Activated CD8-positive, alpha-beta T cell treated with anti-CD3 and anti-CD28 coated beads, Interleukin-2, amount 10 ng/mL, durations not matched to agents 7 days and 5 days (primary cell): ENCODE measurements around the gene DHRS12. TPM values are rescaled to one million over a fixed set of nuclear protein-coding genes. Genes with fewer than 3 reads are reported as not detected.

Source experiments
- ATAC-seq: fragments of 150-1000 bp; cut with Tn5 transposase; one replicate; pipeline ENCODE4 v1.10.0; 2021; ENCODE audit warnings: moderate library complexity
- CTCF ChIA-PET: fragments of 350-600 bp; sonication (Branson Sonifier 250); formaldehyde crosslinking; loops from one replicate; lab custom pipeline; 2021; ENCODE audit warnings: antibody characterized with exemption; lab: Charles Lee
- POLR2A ChIA-PET: fragments of 350-600 bp; sonication (Branson Sonifier 250); formaldehyde crosslinking; loops from one replicate; lab custom pipeline; 2021; ENCODE audit warnings: antibody characterized with exemption; lab: Charles Lee
- DNase-seq: peaks from one replicate; pipeline ENCODE4 v3.0.0-alpha.2; 2020
- H3K27ac Mint-ChIP-seq: one replicate; pipeline ENCODE4 v1.8.0; 2021; ENCODE audit warnings: mild to moderate bottlenecking, mixed read lengths
- H3K27me3 Mint-ChIP-seq: one replicate; pipeline ENCODE4 v1.8.0; 2021; ENCODE audit warnings: low read depth, mixed read lengths
- H3K36me3 Mint-ChIP-seq: one replicate; pipeline ENCODE4 v1.8.0; 2021; ENCODE audit warnings: low read depth, mixed read lengths
- H3K4me1 Mint-ChIP-seq: one replicate; pipeline ENCODE4 v1.8.0; 2021; ENCODE audit warnings: low read depth, mixed read lengths
- H3K4me3 Mint-ChIP-seq: one replicate; pipeline ENCODE4 v1.8.0; 2021; ENCODE audit warnings: mild to moderate bottlenecking, mixed read lengths
- H3K9me3 Mint-ChIP-seq: one replicate; pipeline ENCODE4 v1.8.0; 2022; ENCODE audit warnings: mixed read lengths; ENCODE audit not compliant: insufficient read depth
- total RNA-seq, 2 experiments: library from RNA; stranded (reverse); gene quantifications; one replicate each; pipeline ENCODE4 v1.2.3, GENCODE V29; 2021

Gene DHRS12
- total RNA-seq, 2 experiments from 2014 or later: 8.9 to 10.0 TPM

- CTCF ChIA-PET: no interaction called here
- no peaks in the 10 kb centered on the region for H3K9me3 Mint-ChIP-seq
These were observed 35.5 kb downstream of the DHRS12 start for GRCh38 chr13:51768378-51768921.

GRCh38 chr13:51767100-51767499, 36.9 kb downstream of the DHRS12 start:
- Mint-ChIP-seq H3K9me3 (no peaks in the 10 kb centered on the region), H3K4me3 (no peak overlapping the region), H3K4me1 (peaks cover 21% of the 10 kb centered on the region), H3K36me3 (peaks cover 4% of the 10 kb centered on the region), H3K27ac (no peak overlapping the region), H3K27me3 (no peaks in the 10 kb centered on the region)
- ATAC-seq: no peak
- POLR2A ChIA-PET: no interaction called here
- DNase-seq: no peak
- CTCF ChIA-PET: interaction anchor here (0.8 kb wide), 1 partner anchor 181 kb away, joined by 3 read pairs; no protein-coding TSS in a partner anchor

More at GRCh38 chr13:51768378-51768921, 35.5 kb downstream of the DHRS12 start:
- POLR2A ChIA-PET: interaction anchor here (0.6 kb wide), 1 partner anchor 12 kb away, joined by 3 read pairs; no protein-coding TSS in a partner anchor
- DNase-seq: no peak
- Mint-ChIP-seq H3K27ac (no peak overlapping the region), H3K36me3 (peaks cover 4% of the 10 kb centered on the region), H3K4me3 (no peak overlapping the region), H3K4me1 (peaks cover 21% of the 10 kb centered on the region), H3K27me3 (no peaks in the 10 kb centered on the region)
- ATAC-seq: no peak

- H3K27ac Mint-ChIP-seq: peak overlapping the region; percentile 94
These were observed 38.8 kb downstream of the DHRS12 start for GRCh38 chr13:51765142-51765515.

GRCh38 chr13:51764184-51765141, 39.5 kb downstream of the DHRS12 start:
- ATAC-seq (peak; percentile 85), DNase-seq (peak; percentile 54)
- H3K27ac Mint-ChIP-seq: peak overlapping the region; percentile 94
- ChIA-PET POLR2A (interaction anchor here (0.6 to 2.2 kb wide), 6 partner anchors 10 to 314 kb away, joined by 3 to 19 read pairs (median 4); partner anchors contain the start of gene INTS6), CTCF (interaction anchor here (0.8 to 2.0 kb wide), 10 partner anchors 33 to 478 kb away, joined by 3 to 15 read pairs (median 4); no protein-coding TSS in a partner anchor)
- H3K9me3 Mint-ChIP-seq: no peaks in the 10 kb centered on the region
- H3K27me3 Mint-ChIP-seq: no peaks in the 10 kb centered on the region
- H3K4me1 Mint-ChIP-seq: peaks cover 21% of the 10 kb centered on the region
- peaks cover 8% of the 10 kb centered on the region for H3K36me3 Mint-ChIP-seq
- H3K4me3 Mint-ChIP-seq: peak overlapping the region; percentile 69

More at GRCh38 chr13:51765142-51765515, 38.8 kb downstream of the DHRS12 start:
- H3K27me3 Mint-ChIP-seq: no peaks in the 10 kb centered on the region
- H3K9me3 Mint-ChIP-seq: no peaks in the 10 kb centered on the region
- peaks cover 21% of the 10 kb centered on the region for H3K4me1 Mint-ChIP-seq
- H3K36me3 Mint-ChIP-seq: peaks cover 8% of the 10 kb centered on the region
- ATAC-seq (no peak), DNase-seq (no peak)
- CTCF ChIA-PET: interaction anchor here (1.1 to 2.0 kb wide), 5 partner anchors 32 to 330 kb away, joined by 4 to 15 read pairs (median 4); no protein-coding TSS in a partner anchor
- H3K4me3 Mint-ChIP-seq: peak overlapping the region; percentile 69
- POLR2A ChIA-PET: interaction anchor here (1.3 to 2.2 kb wide), 3 partner anchors 311 to 315 kb away, joined by 3 to 19 read pairs (median 8); partner anchors contain the start of gene INTS6

- Mint-ChIP-seq H3K36me3 (peaks cover 8% of the 10 kb centered on the region), H3K4me3 (no peak overlapping the region), H3K9me3 (no peaks in the 10 kb centered on the region), H3K27me3 (no peaks in the 10 kb centered on the region), H3K27ac (peak overlapping the region; percentile 33), H3K4me1 (peaks cover 21% of the 10 kb centered on the region)
- DNase-seq (no peak), ATAC-seq (no peak)
- CTCF ChIA-PET: interaction anchor here (0.8 to 2.0 kb wide), 7 partner anchors 34 to 477 kb away, joined by 3 to 15 read pairs (median 4); no protein-coding TSS in a partner anchor
- POLR2A ChIA-PET: interaction anchor here (0.6 to 2.2 kb wide), 5 partner anchors 9 to 313 kb away, joined by 3 to 19 read pairs (median 4); partner anchors contain the start of gene INTS6
These were observed 40.5 kb downstream of the DHRS12 start for GRCh38 chr13:51763486-51763885.

GRCh38 chr13:51761643-51762350, 42.2 kb downstream of the DHRS12 start:
- Mint-ChIP-seq H3K27me3 (no peaks in the 10 kb centered on the region), H3K9me3 (no peaks in the 10 kb centered on the region), H3K27ac (no peak overlapping the region), H3K4me3 (no peak overlapping the region), H3K36me3 (peaks cover 8% of the 10 kb centered on the region), H3K4me1 (peaks cover 21% of the 10 kb centered on the region)
- DNase-seq (no peak), ATAC-seq (no peak)
- POLR2A ChIA-PET: interaction anchor here (0.6 kb wide), 1 partner anchor 11 kb away, joined by 3 read pairs; no protein-coding TSS in a partner anchor
- CTCF ChIA-PET: interaction anchor here (1.4 kb wide), 1 partner anchor 36 kb away, joined by 3 read pairs; no protein-coding TSS in a partner anchor

GRCh38 chr13:51760592-51760991, 43.4 kb downstream of the DHRS12 start:
- Mint-ChIP-seq H3K4me3 (no peak overlapping the region), H3K27ac (no peak overlapping the region), H3K27me3 (no peaks in the 10 kb centered on the region), H3K9me3 (no peaks in the 10 kb centered on the region), H3K4me1 (peaks cover 18% of the 10 kb centered on the region), H3K36me3 (peaks cover 8% of the 10 kb centered on the region)
- no peak for ATAC-seq
- ChIA-PET POLR2A (no interaction called here), CTCF (no interaction called here)
- DNase-seq: no peak

- H3K4me3 Mint-ChIP-seq: no peak overlapping the region
- H3K27me3 Mint-ChIP-seq: no peaks in the 10 kb centered on the region
- no peak for ATAC-seq
- DNase-seq: no peak
- H3K27ac Mint-ChIP-seq: no peak overlapping the region
- CTCF ChIA-PET: interaction anchor here (2.8 kb wide), 1 partner anchor 315 kb away, joined by 6 read pairs; no protein-coding TSS in a partner anchor
- peaks cover 7% of the 10 kb centered on the region for H3K36me3 Mint-ChIP-seq
- POLR2A ChIA-PET: no interaction called here
- H3K9me3 Mint-ChIP-seq: no peaks in the 10 kb centered on the region
- H3K4me1 Mint-ChIP-seq: peaks cover 6% of the 10 kb centered on the region
These were observed 44.7 kb downstream of the DHRS12 start for GRCh38 chr13:51759240-51759639.

GRCh38 chr13:51758691-51759090, 45.3 kb downstream of the DHRS12 start:
- no peak for DNase-seq
- Mint-ChIP-seq H3K27ac (no peak overlapping the region), H3K4me3 (no peak overlapping the region), H3K27me3 (no peaks in the 10 kb centered on the region), H3K9me3 (no peaks in the 10 kb centered on the region), H3K4me1 (peaks cover under 1% of the 10 kb centered on the region), H3K36me3 (peaks cover 9% of the 10 kb centered on the region)
- CTCF ChIA-PET: interaction anchor here (0.5 to 2.8 kb wide), 4 partner anchors 43 to 472 kb away, joined by 3 to 6 read pairs (median 4); no protein-coding TSS in a partner anchor
- no peak for ATAC-seq
- POLR2A ChIA-PET: interaction anchor here (0.7 kb wide), 1 partner anchor 636 kb away, joined by 5 read pairs; no protein-coding TSS in a partner anchor

- no peak for DNase-seq
- Mint-ChIP-seq H3K9me3 (no peaks in the 10 kb centered on the region), H3K27ac (no peak overlapping the region), H3K4me1 (no peaks in the 10 kb centered on the region), H3K4me3 (no peak overlapping the region), H3K27me3 (no peaks in the 10 kb centered on the region), H3K36me3 (peaks cover 19% of the 10 kb centered on the region)
- POLR2A ChIA-PET: interaction anchor here (0.6 kb wide), 1 partner anchor 11 kb away, joined by 3 read pairs; no protein-coding TSS in a partner anchor
- CTCF ChIA-PET: interaction anchor here (1.0 to 2.8 kb wide), 6 partner anchors 9 to 312 kb away, joined by 3 to 8 read pairs (median 5); no protein-coding TSS in a partner anchor
- ATAC-seq: no peak
These were observed 47.3 kb downstream of the DHRS12 start for GRCh38 chr13:51756651-51757050.
